Thymus (tissue), 11 donors: ENCODE results near the gene MEGF10. TPM values are rescaled to one million over a fixed set of nuclear protein-coding genes. Genes with fewer than 3 reads are reported as not detected.
"Not testable (repeated sequence)": the region's sequence is repeated elsewhere in the genome, so short reads cannot be mapped to it uniquely, and the experiment has no call there.

Experiments
- DNase-seq, 9 donors: peaks; one replicate each; pipeline ENCODE4 v3.0.0-alpha.2; 2013; ENCODE audit warnings: low spot score in 9 of 9, low read depth in 6 of 9, missing footprints in 1 of 9
- H3K27ac ChIP-seq, 2 donors: one replicate each; pipeline ENCODE4 v1.5.1; 2013; ENCODE audit warnings: control low read depth in 1 of 2, low read depth in 1 of 2, low read length in 1 of 2, mild to moderate bottlenecking in 1 of 2, moderate library complexity in 1 of 2
- H3K27me3 ChIP-seq, 2 donors: one replicate each; pipeline ENCODE4 v1.5.1; 2013; ENCODE audit warnings: low read length in 1 of 2; ENCODE audit not compliant: control insufficient read depth in 2 of 2, insufficient read depth in 1 of 2
- H3K36me3 ChIP-seq, 2 donors: one replicate each; pipeline ENCODE4 v1.5.1; 2013; ENCODE audit warnings: low read length in 1 of 2, mild to moderate bottlenecking in 1 of 2, moderate library complexity in 1 of 2; ENCODE audit not compliant: control insufficient read depth in 2 of 2, insufficient read depth in 2 of 2
- H3K4me1 ChIP-seq, 2 donors: one replicate each; pipeline ENCODE4 v1.5.1; 2013; ENCODE audit warnings: low read length in 2 of 2; ENCODE audit not compliant: control insufficient read depth in 2 of 2, insufficient read depth in 2 of 2
- H3K4me3 ChIP-seq, 2 donors: one replicate each; pipeline ENCODE4 v1.5.1; 2013; ENCODE audit warnings: low read length in 2 of 2, control low read depth in 1 of 2, mild to moderate bottlenecking in 1 of 2
- H3K9me3 ChIP-seq, 2 donors: one replicate each; pipeline ENCODE4 v1.5.1; 2013; ENCODE audit warnings: low read length in 1 of 2, mild to moderate bottlenecking in 1 of 2; ENCODE audit not compliant: control insufficient read depth in 2 of 2, insufficient read depth in 1 of 2
- WGBS: extraction: QIAGEN DNeasy Blood & Tissue Kit; methylation state at CpG from one replicate; pipeline ENCODE4 v1.1.7; 2013; 5-methylcytosine and 5-hydroxymethylcytosine counted together
- polyA plus RNA-seq: library from polyadenylated mRNA; stranded (reverse); fragments of 200-250 nt; gene quantifications from one replicate; pipeline ENCODE4 v1.2.3, GENCODE V29; 2013
- total RNA-seq: library from RNA; stranded (reverse); fragments of 120-200 nt; gene quantifications from one replicate; pipeline ENCODE4 v1.2.4, GENCODE V29; 2013
- donor health status: healthy.

The MEGF10 gene
- total and polyA plus RNA-seq, 2 donors: 0.32 to 1.1 TPM

DNA sequence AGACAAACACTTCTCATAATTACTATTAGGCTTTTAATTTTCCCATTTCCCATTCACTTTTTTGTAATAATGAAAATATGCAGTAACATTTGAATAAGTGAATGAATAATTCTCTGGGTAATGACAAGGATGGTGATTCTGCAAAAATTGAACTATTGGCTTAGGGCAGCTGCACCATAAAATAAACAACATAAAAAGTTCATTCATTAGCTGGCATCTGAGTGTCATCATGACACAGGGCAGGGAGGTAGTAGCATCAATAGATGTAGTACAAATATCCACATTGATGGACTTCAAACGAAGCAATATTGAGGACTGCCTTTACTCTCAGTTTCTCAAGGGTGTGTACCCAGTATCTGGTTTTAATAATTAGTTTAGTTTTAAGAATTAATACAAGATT is 4.9 kb downstream of the MEGF10 start:
- DNase-seq: no peak
- WGBS: 92% methylated on average over 1 of the region's 1 CpG

DNA sequence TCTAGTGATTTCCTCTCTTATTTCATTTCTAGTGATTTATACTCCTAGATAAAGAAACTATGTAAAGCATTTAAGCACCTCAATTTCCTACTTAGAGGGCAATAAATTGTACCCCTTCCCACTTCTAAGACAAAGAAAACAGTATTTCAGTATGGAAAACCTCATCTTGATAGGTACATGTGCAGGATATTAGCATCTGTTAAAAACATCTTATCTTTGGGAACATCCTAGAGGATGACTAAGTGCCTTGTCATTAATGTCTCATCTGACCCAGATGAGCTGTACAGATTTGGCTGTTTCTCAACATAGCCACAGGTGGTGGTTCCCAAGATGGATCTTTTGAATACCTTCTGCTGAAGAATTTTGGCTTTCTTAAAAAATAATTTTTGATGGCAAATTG is 5.7 kb downstream of the MEGF10 start:
- no peaks in the 10 kb centered on the region for H3K36me3 ChIP-seq
- no peaks in the 10 kb centered on the region for H3K9me3 ChIP-seq
- DNase-seq: no peak
- no peak overlapping the region for H3K27ac ChIP-seq
- H3K27me3 ChIP-seq: peaks cover 6 to 21% of the 10 kb centered on the region in 2 donors
- H3K4me3 ChIP-seq: no peak overlapping the region
- H3K4me1 ChIP-seq: no peaks in the 10 kb centered on the region

More for the DNA sequence above, 4.9 kb downstream of the MEGF10 start:
- Histone ChIP-seq H3K27me3 (peaks cover 14 to 30% of the 10 kb centered on the region in 2 donors), H3K4me3 (no peak overlapping the region), H3K36me3 (no peaks in the 10 kb centered on the region), H3K4me1 (peaks cover 0 to under 1% of the 10 kb centered on the region in 2 donors), H3K9me3 (peaks cover 0 to under 1% of the 10 kb centered on the region in 2 donors), H3K27ac (no peak overlapping the region)

DNA sequence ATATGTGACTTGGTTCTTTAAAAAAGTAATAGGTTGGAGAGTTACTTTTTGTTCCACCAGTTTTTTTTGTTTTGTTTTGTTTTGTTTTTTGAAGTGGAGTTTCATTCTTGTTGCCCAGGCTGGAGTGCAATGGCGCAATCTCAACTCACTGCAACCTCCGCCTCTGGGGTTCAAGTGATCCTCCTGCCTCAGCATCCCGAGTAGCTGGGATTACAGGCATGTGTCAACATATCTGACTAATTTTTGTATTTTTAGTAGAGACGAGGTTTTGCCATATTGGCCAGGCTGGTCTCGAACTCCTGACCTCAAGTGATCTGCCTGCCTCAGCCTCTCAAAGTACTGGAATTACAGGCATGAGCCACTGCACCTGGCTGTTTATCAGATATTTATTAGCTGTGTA is 6.3 kb downstream of the MEGF10 start:
- H3K27ac ChIP-seq, DNase-seq, H3K4me3 ChIP-seq, H3K9me3 ChIP-seq, H3K4me1 ChIP-seq, H3K36me3 ChIP-seq: not testable (repeated sequence)
- 95% methylated on average over 5 of the region's 5 CpGs for WGBS
- peaks cover 2 to 16% of the 10 kb centered on the region in 2 donors for H3K27me3 ChIP-seq

DNA sequence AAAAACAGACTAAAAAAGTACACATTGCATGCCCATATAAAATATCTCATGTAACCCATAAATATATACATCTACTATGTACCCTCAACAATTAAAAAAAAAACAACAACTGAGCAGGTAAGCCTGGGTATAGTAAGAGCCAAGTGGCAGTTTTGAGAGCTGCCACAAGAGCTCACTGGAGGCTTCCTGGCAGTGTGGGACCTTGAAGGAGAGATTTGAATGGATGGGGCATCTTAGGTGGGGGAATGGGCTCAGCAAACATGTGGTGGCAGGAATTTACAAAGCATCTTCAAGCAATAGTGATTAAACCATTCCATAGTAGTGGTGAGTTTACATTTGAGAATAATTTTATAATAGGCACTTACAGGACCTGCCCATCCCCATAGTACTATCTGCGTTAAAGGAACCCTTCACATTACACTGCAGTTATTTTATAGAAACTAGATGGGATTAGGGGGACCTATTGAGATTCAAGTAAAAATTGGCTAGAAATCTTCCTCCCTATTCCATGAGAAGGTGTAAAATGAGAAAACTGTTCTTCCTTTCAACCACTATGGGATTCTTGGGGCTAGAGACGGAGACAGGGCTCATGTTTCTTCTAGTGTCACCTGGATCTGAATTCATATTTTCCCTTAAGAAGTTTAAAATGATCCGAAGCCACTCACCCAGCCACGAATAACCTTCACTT is 6.9 kb downstream of the MEGF10 start:
- no peaks in the 10 kb centered on the region for H3K9me3 ChIP-seq
- no peak overlapping the region for H3K27ac ChIP-seq
- peaks cover 2 to 10% of the 10 kb centered on the region in 2 donors for H3K27me3 ChIP-seq
- no peak overlapping the region for H3K4me3 ChIP-seq
- H3K36me3 ChIP-seq: no peaks in the 10 kb centered on the region
- 96% methylated on average over 4 of the region's 4 CpGs for WGBS
- DNase-seq: no peak
- H3K4me1 ChIP-seq: no peaks in the 10 kb centered on the region

DNA sequence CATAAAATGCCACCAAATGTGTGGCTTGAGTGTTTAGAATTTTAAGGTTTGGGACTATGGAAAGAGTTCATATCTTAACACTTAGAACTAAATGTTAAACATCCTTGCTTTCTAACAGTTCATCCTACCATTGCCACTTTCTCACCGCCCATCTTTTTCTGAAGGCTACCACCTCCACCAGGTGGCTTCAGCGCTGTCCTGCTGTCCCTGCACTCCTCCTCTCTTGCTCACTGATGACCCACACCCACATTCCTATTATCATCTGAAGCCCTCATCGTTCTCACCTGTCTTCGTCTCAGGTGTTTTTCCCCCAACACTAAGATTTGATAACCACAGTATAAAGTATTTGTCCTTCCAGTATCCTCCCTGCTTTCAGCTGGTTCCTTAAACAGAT is 7.4 kb downstream of the MEGF10 start:
- H3K36me3 ChIP-seq: no peaks in the 10 kb centered on the region
- no peak for DNase-seq
- peaks cover under 1 to 7% of the 10 kb centered on the region in 2 donors for H3K27me3 ChIP-seq
- H3K9me3 ChIP-seq: no peaks in the 10 kb centered on the region
- 95% methylated on average over 4 of the region's 4 CpGs for WGBS
- no peak overlapping the region for H3K4me3 ChIP-seq
- no peaks in the 10 kb centered on the region for H3K4me1 ChIP-seq
- no peak overlapping the region for H3K27ac ChIP-seq

DNA sequence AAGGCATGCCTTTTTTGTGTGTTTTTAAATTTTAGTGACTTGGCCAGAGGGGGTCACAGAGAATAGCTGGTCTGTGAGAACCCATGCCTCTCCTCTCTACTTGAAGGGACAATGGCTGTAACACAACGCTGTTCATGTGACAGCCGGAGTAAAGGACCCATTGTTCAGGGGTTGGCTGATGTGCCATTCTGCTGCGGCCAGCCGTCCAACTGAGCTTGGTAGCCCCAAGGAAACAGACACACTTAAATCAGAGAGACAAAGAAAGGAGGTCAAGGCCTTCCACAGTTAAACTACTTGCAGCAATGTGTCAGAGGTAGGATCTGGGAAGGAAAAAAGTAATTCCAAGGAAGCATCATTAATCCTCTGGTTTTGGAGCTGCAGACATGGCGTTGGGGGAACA is 8.1 kb downstream of the MEGF10 start:
- no peaks in the 10 kb centered on the region for H3K4me1 ChIP-seq
- no peaks in the 10 kb centered on the region for H3K9me3 ChIP-seq
- WGBS: 96% methylated on average over 5 of the region's 5 CpGs
- no peak overlapping the region for H3K27ac ChIP-seq
- DNase-seq: no peak
- H3K36me3 ChIP-seq: no peaks in the 10 kb centered on the region
- H3K27me3 ChIP-seq: peaks cover 0 to 3% of the 10 kb centered on the region in 2 donors
- no peak overlapping the region for H3K4me3 ChIP-seq

DNA sequence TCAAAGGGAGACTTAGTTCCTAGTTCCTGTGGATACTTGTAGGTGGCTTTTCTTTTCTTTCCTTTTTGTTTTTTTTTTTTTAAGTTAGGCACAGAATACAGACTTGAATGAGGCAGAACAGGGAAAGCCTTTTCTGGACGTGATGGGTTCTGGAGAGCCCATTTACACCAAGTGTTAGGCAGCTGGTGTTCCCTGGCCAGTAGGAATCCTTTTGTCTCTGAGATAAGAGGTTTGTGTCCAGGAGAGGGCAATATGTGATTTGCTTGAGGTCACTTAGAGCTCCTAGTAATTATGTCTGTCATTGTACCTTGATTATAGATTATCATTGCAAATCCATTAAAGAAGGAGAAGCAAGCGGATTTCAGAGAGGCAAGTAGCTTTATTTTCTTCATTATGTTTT is 9.1 kb downstream of the MEGF10 start:
- no peak overlapping the region for H3K4me3 ChIP-seq
- no peak overlapping the region for H3K27ac ChIP-seq
- no peaks in the 10 kb centered on the region for H3K9me3 ChIP-seq
- H3K4me1 ChIP-seq: no peaks in the 10 kb centered on the region
- 87% methylated on average over 2 of the region's 2 CpGs for WGBS
- H3K27me3 ChIP-seq: no peaks in the 10 kb centered on the region
- H3K36me3 ChIP-seq: no peaks in the 10 kb centered on the region
- no peak for DNase-seq

DNA sequence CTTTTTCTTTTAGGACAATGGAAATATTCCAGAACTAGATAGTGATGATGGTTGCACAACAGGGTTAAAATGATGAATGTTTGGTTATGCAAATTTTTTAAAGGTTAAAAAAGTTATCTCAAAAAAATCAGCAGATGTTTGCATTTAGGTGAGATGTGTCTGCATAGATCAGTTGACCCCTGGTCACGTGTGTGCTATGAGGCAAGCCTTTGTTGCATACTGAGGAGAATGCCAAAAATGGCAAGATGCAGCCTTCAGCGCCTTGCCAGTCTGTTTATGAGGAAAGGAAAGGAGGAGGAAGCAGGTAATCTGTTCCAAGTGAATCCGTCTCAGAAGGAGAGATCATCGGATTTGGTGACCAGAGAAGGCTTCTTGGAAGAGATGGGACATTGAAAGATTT is 11.9 kb downstream of the MEGF10 start:
- 92% methylated on average over 4 of the region's 4 CpGs for WGBS
- Histone ChIP-seq H3K9me3 (no peaks in the 10 kb centered on the region), H3K4me1 (no peaks in the 10 kb centered on the region), H3K27ac (no peak overlapping the region), H3K4me3 (no peak overlapping the region), H3K36me3 (no peaks in the 10 kb centered on the region), H3K27me3 (no peaks in the 10 kb centered on the region)
- no peak for DNase-seq

DNA sequence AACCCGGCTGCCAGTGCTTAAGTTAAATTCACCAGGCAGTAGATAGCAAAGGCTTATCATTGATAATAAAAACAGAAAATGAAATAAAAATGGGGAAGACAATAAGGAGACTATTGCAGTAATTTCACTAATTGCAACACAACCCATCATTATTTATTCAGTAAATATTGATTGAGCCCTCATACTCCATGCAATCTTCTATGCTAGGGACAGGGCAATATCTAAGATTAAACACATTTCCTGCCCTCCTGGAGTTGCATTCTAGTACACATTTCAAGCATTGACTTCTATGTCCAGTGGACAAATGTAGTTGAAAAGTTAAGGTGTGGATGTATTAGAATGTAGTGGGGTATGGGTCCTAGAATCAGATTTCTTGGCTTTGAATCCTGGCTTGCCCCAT is 12.8 kb downstream of the MEGF10 start:
- Histone ChIP-seq H3K4me1 (no peaks in the 10 kb centered on the region), H3K27me3 (no peaks in the 10 kb centered on the region), H3K27ac (no peak overlapping the region), H3K4me3 (no peak overlapping the region), H3K36me3 (no peaks in the 10 kb centered on the region), H3K9me3 (no peaks in the 10 kb centered on the region)
- 98% methylated on average over 1 of the region's 1 CpG for WGBS
- DNase-seq: no peak
